Measurements from ENCODE around the gene PRF1.

Gene PRF1

DNA sequence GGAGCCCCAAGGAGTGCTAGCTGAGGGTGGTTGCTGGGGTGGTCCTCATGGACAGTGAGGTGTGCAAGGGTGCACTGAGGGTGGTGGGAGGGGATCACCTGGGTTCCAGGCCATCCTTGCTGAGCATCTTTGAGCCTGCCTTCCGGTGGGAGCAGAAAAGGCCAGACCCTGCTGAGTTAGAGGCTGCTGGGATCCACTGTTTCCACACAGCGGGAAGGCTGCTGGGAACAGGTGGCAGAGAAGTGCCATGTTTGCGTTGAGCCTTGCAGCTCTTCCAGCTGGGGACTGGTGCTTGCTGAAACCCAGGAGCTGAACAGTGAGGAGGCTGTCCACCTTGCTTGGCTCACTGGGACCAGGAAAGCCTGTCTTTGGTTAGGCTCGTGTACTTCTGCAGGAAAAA lies 34.9 kb downstream of the PRF1 start:
- H3K4me3 ChIP-seq (ENCODE audit: low read length) = no peak overlapping the region
- H3K9me3 ChIP-seq (ENCODE audit: control insufficient read depth, low read length) = no peaks in the 10 kb centered on the region
- no peaks in the 10 kb centered on the region for H3K27me3 ChIP-seq (ENCODE audit: control insufficient read depth, insufficient read depth, low read length)
- no peak overlapping the region for H3K9ac ChIP-seq (ENCODE audit: low read length)
- no peaks in the 10 kb centered on the region for H3K4me1 ChIP-seq (ENCODE audit: control insufficient read depth, insufficient read depth, low read length)
- H3K36me3 ChIP-seq (ENCODE audit: control insufficient read depth, insufficient read depth, low read length) = no peaks in the 10 kb centered on the region

DNA sequence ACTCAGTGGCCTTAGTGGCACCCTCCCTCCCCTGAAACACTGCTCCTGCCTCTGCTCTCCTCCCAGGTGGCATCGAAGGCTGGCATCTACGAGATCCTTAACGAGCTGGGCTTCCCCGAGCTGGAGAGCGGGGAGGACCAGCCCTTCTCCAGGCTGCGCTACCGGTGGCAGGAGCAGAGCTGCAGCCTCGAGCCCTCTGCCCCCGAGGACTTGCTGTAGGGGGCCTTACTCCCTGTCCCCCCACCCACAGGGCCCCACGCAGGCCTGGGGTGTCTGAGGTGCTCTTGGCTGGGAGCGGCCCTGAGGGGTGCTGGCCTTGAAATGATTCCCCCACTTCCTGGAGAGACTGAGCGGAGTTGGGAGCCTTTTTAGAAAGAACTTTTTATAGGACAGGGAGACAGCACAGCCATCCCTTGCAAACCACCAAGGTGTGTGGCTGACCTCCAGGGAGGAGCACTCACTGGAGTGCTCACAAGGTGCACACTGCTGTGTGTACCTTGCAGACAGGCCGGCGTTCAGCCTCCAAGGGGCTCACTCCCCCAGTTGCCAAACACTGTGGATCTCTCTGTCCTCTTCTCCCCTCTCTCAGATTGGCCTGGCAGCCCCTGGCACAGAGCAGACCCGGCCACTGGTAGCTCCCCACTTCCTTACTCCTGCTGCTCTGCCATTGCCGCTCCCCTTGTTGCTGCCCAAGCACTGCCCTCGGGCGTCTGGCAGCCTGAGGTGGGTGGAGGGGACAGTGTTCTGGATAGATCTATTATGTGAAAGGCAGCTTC lies 35.8 kb downstream of the PRF1 start:
- no peak overlapping the region for H3K4me3 ChIP-seq (ENCODE audit: low read length)
- no peak overlapping the region for H3K9ac ChIP-seq (ENCODE audit: low read length)
- H3K9me3 ChIP-seq (ENCODE audit: control insufficient read depth, low read length) = no peaks in the 10 kb centered on the region
- no peaks in the 10 kb centered on the region for H3K27me3 ChIP-seq (ENCODE audit: control insufficient read depth, insufficient read depth, low read length)
- no peaks in the 10 kb centered on the region for H3K4me1 ChIP-seq (ENCODE audit: control insufficient read depth, insufficient read depth, low read length)
- no peaks in the 10 kb centered on the region for H3K36me3 ChIP-seq (ENCODE audit: control insufficient read depth, insufficient read depth, low read length)

DNA sequence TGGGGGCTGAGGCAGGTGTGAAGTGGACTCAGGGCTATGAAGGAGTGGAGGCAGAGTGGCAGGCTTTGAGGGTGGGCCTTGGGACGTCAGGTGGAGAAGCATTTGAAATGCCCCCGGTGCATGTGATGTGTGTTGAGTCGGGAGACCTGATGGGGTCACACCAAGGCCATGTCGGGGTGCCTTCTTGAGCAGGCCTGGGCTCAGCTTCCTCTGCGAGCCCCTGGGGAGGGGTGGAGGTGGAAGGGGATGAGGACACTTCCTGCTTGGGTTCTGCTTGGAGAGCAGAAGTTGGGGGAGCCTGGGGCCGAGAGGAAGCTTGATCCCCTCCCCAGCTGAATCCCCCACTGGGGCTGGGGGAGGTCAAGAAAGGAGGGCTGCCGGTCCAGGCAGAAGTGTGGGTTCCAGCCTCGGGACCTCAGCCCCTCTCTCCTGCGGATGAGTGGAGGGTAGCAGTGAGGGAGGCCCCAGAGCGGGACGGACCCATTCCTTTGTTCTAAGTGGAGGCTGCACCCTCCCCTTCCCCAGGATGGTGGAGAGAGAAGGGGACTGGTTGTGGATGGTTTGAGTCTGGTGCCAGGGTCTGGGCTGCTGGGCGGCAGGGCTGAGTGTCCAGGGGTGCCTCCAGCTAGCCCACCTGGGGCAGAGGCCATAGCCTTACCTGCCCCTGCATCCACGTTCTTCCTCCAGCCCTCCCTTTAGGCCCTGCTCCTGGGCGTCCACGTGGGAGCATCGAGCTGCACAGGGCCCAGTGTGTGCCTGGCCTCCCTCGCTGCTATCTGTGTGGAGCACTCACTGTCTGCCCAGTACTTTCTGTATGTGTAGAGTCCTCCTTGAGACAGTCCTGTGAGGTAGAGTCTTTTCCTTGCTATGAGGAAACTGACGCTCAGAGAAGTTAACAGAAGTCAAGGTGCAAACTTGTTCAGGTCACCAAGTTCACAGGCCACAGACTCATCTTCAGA lies 36.7 kb downstream of the PRF1 start:
- Histone ChIP-seq H3K27me3 (ENCODE audit: control insufficient read depth, insufficient read depth, low read length) (no peaks in the 10 kb centered on the region), H3K4me3 (ENCODE audit: low read length) (no peak overlapping the region), H3K9ac (ENCODE audit: low read length) (no peak overlapping the region), H3K4me1 (ENCODE audit: control insufficient read depth, insufficient read depth, low read length) (no peaks in the 10 kb centered on the region), H3K9me3 (ENCODE audit: control insufficient read depth, low read length) (no peaks in the 10 kb centered on the region), H3K36me3 (ENCODE audit: control insufficient read depth, insufficient read depth, low read length) (no peaks in the 10 kb centered on the region)

DNA sequence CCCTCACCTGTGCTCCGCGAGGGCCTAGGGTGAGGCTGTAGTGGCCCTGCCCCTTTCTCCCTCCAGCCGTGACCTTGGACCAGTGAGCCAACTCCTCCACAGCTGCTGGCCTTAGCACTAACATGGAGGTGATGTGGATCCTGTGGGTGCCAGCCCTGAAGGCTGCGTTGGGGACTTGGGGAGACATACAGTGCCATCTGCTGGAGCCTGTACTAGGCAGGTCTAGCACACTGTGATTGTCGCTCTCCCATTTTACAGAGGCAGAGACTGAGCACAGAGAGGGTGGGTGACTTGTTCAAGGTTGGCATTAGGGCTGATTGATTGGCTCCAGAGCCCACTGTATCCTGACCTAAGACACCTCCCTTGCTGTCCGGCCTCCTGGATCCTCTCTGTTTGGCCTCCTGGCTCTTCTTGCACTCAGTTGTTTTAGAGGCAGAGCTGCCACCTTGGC lies 37.6 kb downstream of the PRF1 start:
- no peaks in the 10 kb centered on the region for H3K4me1 ChIP-seq (ENCODE audit: control insufficient read depth, insufficient read depth, low read length)
- no peaks in the 10 kb centered on the region for H3K9me3 ChIP-seq (ENCODE audit: control insufficient read depth, low read length)
- H3K4me3 ChIP-seq (ENCODE audit: low read length) = no peak overlapping the region

DNA sequence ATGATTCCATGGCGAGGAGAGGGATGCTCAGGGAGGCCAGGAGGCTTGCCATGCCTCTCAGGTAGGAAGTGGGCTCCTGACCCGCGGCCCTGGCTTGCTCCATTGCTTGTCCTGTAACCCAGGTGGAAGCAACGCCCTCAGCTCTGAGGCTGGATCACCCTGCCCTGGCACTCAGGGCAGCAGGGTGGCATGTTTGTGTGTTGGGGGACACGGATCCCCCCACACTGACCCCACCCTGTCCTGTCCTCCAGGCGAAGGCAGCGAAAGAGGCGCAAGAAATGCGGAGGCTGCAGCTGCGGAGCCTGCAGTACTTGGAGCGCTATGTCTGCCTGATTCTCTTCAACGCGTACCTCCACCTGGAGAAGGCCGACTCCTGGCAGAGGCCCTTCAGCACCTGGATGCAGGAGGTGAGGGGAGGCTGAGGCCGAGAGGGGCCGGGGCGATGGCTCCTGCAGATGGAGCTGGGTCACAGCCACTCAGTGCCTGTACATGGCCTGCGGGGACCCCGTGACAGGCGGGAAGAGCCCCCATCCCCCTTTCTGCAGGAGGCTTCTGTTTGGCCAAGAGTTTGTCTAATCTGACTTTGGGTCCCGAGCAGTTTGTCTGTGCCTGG lies 38.3 kb downstream of the PRF1 start:
- Histone ChIP-seq H3K9ac (ENCODE audit: low read length) (no peak overlapping the region), H3K4me1 (ENCODE audit: control insufficient read depth, insufficient read depth, low read length) (peaks cover 6% of the 10 kb centered on the region), H3K9me3 (ENCODE audit: control insufficient read depth, low read length) (no peaks in the 10 kb centered on the region), H3K4me3 (ENCODE audit: low read length) (no peak overlapping the region), H3K27me3 (ENCODE audit: control insufficient read depth, insufficient read depth, low read length) (no peaks in the 10 kb centered on the region), H3K36me3 (ENCODE audit: control insufficient read depth, insufficient read depth, low read length) (no peaks in the 10 kb centered on the region)

More for the DNA sequence above, 37.6 kb downstream of the PRF1 start:
- H3K27me3 ChIP-seq (ENCODE audit: control insufficient read depth, insufficient read depth, low read length) = no peaks in the 10 kb centered on the region
- no peaks in the 10 kb centered on the region for H3K36me3 ChIP-seq (ENCODE audit: control insufficient read depth, insufficient read depth, low read length)
- H3K9ac ChIP-seq (ENCODE audit: low read length) = no peak overlapping the region

DNA sequence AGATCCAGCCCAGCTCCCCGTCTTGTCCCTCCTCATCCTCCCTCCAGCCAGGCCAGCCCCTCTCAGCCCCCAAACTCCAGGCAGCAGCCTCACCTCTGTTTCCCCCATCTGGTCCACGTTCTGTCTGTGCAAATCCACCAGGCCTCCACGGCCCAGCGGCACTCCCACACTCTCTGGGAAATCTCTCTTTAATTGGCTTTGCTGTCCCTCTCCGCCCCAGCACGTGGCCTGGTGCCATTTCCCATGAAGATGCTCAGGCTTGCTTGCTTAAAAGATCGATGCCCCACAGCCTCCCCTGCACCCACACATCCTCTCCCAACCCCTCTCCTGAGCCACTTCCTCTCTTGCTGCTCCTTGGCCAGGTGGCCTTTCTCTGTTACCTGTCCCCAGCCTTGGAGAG lies 39.3 kb downstream of the PRF1 start:
- H3K36me3 ChIP-seq (ENCODE audit: control insufficient read depth, insufficient read depth, low read length) = no peaks in the 10 kb centered on the region

DNA sequence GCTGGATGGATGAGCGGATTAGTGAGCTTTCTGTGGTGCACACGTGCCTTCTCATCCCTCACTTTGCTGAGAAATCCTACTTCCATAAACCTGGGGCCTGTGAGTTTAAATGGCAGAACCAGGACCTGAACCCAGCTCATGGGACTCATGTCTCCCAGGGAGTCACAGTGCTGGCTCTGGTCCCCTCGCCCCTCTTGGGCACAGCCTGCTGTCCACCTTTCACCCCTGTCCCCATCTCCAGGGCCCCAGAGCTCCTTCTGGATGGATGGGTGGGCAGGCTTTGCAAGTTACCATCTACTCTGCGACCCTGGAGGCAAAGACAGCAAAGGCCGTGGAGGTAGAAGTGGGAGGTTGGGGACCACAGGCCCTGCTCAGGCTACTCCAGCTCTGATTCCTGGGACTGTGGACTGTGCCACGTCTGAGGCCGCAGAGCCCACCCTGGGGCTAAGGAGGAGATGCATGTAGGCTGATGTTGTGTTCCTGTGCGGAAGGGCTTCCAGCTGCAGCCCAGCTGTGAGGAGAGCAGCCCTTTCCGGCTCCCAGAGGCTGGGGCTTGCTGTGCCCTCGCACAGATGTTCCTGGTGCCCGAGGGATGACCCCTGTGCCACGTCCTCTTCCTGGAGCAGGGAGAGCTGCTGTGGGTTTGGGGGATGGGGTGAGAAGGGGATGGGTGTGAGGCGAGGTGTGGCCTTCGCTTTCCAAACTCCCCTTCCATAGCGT lies 40.3 kb downstream of the PRF1 start:
- no peaks in the 10 kb centered on the region for H3K36me3 ChIP-seq (ENCODE audit: control insufficient read depth, insufficient read depth, low read length)
- H3K4me1 ChIP-seq (ENCODE audit: control insufficient read depth, insufficient read depth, low read length) = peaks cover 12% of the 10 kb centered on the region
- H3K9me3 ChIP-seq (ENCODE audit: control insufficient read depth, low read length) = no peaks in the 10 kb centered on the region

More for the DNA sequence above, 39.3 kb downstream of the PRF1 start:
- Histone ChIP-seq H3K9me3 (ENCODE audit: control insufficient read depth, low read length) (no peaks in the 10 kb centered on the region), H3K4me1 (ENCODE audit: control insufficient read depth, insufficient read depth, low read length) (peaks cover 12% of the 10 kb centered on the region), H3K9ac (ENCODE audit: low read length) (no peak overlapping the region), H3K27me3 (ENCODE audit: control insufficient read depth, insufficient read depth, low read length) (no peaks in the 10 kb centered on the region), H3K4me3 (ENCODE audit: low read length) (no peak overlapping the region)

DNA sequence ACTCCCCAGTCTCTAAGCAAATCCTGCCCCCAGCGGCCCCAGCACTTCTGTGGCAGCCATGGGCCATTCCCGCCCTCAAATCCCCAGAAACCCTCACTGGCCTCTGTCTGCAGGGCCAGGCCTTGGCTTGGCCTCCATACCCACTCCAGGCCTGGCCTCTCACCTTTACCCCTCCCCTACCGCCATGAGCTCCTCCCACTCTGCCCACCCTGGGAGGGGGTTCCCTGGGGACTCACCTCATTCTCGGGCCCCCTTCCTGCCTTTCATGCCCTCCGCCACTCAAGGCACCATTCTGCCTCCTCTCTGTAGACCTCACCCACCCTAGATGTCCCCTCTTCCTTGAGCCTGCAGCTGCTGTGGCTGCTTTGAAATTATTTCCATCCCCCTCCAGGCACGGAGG lies 41.0 kb downstream of the PRF1 start:
- Histone ChIP-seq H3K9ac (ENCODE audit: low read length) (no peak overlapping the region), H3K4me1 (ENCODE audit: control insufficient read depth, insufficient read depth, low read length) (peaks cover 12% of the 10 kb centered on the region), H3K27me3 (ENCODE audit: control insufficient read depth, insufficient read depth, low read length) (no peaks in the 10 kb centered on the region), H3K4me3 (ENCODE audit: low read length) (no peak overlapping the region), H3K36me3 (ENCODE audit: control insufficient read depth, insufficient read depth, low read length) (no peaks in the 10 kb centered on the region), H3K9me3 (ENCODE audit: control insufficient read depth, low read length) (no peaks in the 10 kb centered on the region)

More for the DNA sequence above, 40.3 kb downstream of the PRF1 start:
- Histone ChIP-seq H3K27me3 (ENCODE audit: control insufficient read depth, insufficient read depth, low read length) (no peaks in the 10 kb centered on the region), H3K9ac (ENCODE audit: low read length) (no peak overlapping the region), H3K4me3 (ENCODE audit: low read length) (no peak overlapping the region)

DNA sequence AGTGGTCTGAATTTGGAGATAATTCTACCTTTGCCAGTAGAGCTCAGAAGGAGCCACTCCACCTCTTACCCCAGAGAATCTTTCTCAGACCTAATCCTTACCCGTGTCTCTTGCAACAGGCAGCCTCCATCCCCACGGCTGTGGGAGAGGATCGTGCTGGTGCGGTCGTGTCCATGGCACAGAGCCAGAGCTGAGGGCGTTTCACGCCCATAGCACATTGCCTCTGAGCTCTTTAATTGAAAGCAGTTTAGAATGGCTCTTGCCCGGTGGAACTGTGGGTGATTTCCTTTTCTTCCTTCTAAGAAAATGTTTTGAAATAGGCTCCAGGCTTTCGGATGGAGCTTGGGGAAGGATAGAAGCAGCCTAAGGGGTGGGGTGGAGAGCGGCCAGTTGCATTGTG lies 41.5 kb downstream of the PRF1 start:
- no peaks in the 10 kb centered on the region for H3K36me3 ChIP-seq (ENCODE audit: control insufficient read depth, insufficient read depth, low read length)
- no peaks in the 10 kb centered on the region for H3K27me3 ChIP-seq (ENCODE audit: control insufficient read depth, insufficient read depth, low read length)
- H3K9ac ChIP-seq (ENCODE audit: low read length) = no peak overlapping the region
- H3K9me3 ChIP-seq (ENCODE audit: control insufficient read depth, low read length) = no peaks in the 10 kb centered on the region
- H3K4me3 ChIP-seq (ENCODE audit: low read length) = no peak overlapping the region
- peaks cover 12% of the 10 kb centered on the region for H3K4me1 ChIP-seq (ENCODE audit: control insufficient read depth, insufficient read depth, low read length)

DNA sequence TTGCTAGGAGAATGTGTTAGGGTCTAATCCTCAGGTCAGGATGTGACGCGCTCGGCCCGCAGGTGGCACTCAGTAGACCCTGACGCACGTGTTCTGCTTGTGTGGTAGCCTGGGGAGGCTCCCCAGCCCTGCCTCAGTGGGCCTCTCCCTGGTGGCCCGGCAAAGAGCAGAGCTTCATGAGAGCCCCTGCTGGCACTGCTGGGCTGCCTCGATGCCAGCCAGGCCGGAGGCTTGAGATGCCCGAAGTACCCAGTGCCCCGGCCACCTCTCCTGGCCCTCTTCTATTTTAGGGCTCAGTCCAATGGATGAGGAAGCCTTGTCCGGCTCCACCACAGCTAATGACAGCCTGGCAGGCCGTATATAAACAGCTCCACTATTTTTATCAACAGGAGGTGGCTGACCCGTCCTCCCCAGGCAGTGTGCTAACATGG lies 42.0 kb downstream of the PRF1 start:
- H3K27me3 ChIP-seq (ENCODE audit: control insufficient read depth, insufficient read depth, low read length) = no peaks in the 10 kb centered on the region
- no peaks in the 10 kb centered on the region for H3K9me3 ChIP-seq (ENCODE audit: control insufficient read depth, low read length)
- H3K4me1 ChIP-seq (ENCODE audit: control insufficient read depth, insufficient read depth, low read length) = peaks cover 12% of the 10 kb centered on the region
- no peak overlapping the region for H3K9ac ChIP-seq (ENCODE audit: low read length)
- no peaks in the 10 kb centered on the region for H3K36me3 ChIP-seq (ENCODE audit: control insufficient read depth, insufficient read depth, low read length)
- H3K4me3 ChIP-seq (ENCODE audit: low read length) = no peak overlapping the region

DNA sequence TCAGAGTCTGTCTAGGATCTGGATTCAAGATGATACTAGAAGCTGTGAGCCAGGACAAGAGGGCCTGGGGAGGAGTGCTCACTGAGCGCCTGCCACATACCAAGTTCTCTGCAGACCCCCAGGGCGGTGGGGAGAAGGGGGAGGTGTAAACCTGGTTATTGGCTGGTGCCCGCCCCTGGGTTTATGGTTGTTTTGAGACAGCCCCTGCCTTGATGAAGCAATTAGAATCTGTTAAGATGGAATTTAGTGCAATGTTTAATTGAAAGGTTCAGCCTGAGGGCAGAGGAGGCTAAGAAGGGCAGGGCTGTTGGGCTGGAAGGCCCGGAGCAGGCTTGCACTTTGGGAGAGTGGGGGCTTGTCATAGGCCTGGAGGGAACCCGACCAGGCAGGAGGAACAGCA lies 42.7 kb downstream of the PRF1 start:
- Histone ChIP-seq H3K9ac (ENCODE audit: low read length) (no peak overlapping the region), H3K4me3 (ENCODE audit: low read length) (no peak overlapping the region), H3K27me3 (ENCODE audit: control insufficient read depth, insufficient read depth, low read length) (no peaks in the 10 kb centered on the region), H3K4me1 (ENCODE audit: control insufficient read depth, insufficient read depth, low read length) (peaks cover 12% of the 10 kb centered on the region), H3K36me3 (ENCODE audit: control insufficient read depth, insufficient read depth, low read length) (no peaks in the 10 kb centered on the region), H3K9me3 (ENCODE audit: control insufficient read depth, low read length) (no peaks in the 10 kb centered on the region)

Data from mucosa of stomach (tissue), 1 donor.